Left ventricle myocardium inferior (tissue), 1 donor: Measurements from ENCODE around the gene ATG3. TPM values are rescaled to one million over a fixed set of nuclear protein-coding genes. Genes with fewer than 3 reads are reported as not detected.
"Not testable (repeated sequence)": the region's sequence is repeated elsewhere in the genome, so short reads cannot be mapped to it uniquely, and the experiment has no call there.

ENCODE experiments used
- DNase-seq: peaks from one replicate; pipeline ENCODE4 v3.0.0-alpha.2; 2020
- H3K27ac ChIP-seq: fragments of 200-600 bp; replicated peaks from 2 replicates; pipeline ENCODE4 v1.8.0; 2021
- H3K27me3 ChIP-seq: fragments of 200-600 bp; 2 replicates; pipeline ENCODE4 v1.8.0; 2021; ENCODE audit warnings: low read depth
- H3K36me3 ChIP-seq: fragments of 200-600 bp; 2 replicates; pipeline ENCODE4 v1.8.0; 2021
- H3K4me1 ChIP-seq: fragments of 200-600 bp; 2 replicates; pipeline ENCODE4 v1.8.0; 2021
- H3K4me3 ChIP-seq: fragments of 200-600 bp; 2 replicates; pipeline ENCODE4 v1.8.0; 2021; ENCODE audit warnings: mild to moderate bottlenecking, moderate library complexity
- H3K9me3 ChIP-seq: fragments of 200-600 bp; replicated peaks from 2 replicates; pipeline ENCODE4 v1.8.0; 2021
- CTCF ChIP-seq: fragments of 200-600 bp; IDR thresholded peaks from 2 replicates; pipeline ENCODE4 v1.8.0; 2021; ENCODE audit warnings: antibody characterized with exemption, mild to moderate bottlenecking, borderline replicate concordance
- intact Hi-C: fragments of 100-400 bp; cut with micrococcal nuclease; formaldehyde crosslinking; loops from one replicate; pipeline ENCODE4 v1.11.0; 2022
- total RNA-seq: library from RNA; stranded (reverse); fragmentation: NEBNext Ultra II Directional; extraction: Animal tissue kit (Norgen Biotek cat#: 25700); gene quantifications from one replicate; pipeline ENCODE4 v1.2.1, GENCODE V29; 2021
- donor health status: DM: no; HTN: yes; CAD: no; lungs with severe emphysema.

Gene ATG3
- total RNA-seq, 1 donor from 2014 or later, result 42.7 TPM

- Histone ChIP-seq H3K27ac (no peak overlapping the region), H3K36me3 (peaks cover 55% of the 10 kb centered on the region)
- no peak for TF ChIP-seq CTCF
Observed at GRCh38 chr3:112579697-112580096, 17.9 kb upstream of the ATG3 start.

GRCh38 chr3:112579232-112579631, 17.5 kb upstream of the ATG3 start:
- H3K4me1 ChIP-seq, result no peaks in the 10 kb centered on the region
- intact Hi-C loops, result no loop called here
- no peak overlapping the region for H3K27ac ChIP-seq
- H3K36me3 ChIP-seq, result peaks cover 55% of the 10 kb centered on the region
- no peaks in the 10 kb centered on the region for H3K9me3 ChIP-seq
- no peaks in the 10 kb centered on the region for H3K27me3 ChIP-seq
- H3K4me3 ChIP-seq, result no peak overlapping the region
- DNase-seq, result no peak
- TF ChIP-seq CTCF, result no peak

More at GRCh38 chr3:112579697-112580096, 17.9 kb upstream of the ATG3 start:
- no peaks in the 10 kb centered on the region for H3K27me3 ChIP-seq
- DNase-seq, result no peak
- H3K4me1 ChIP-seq, result no peaks in the 10 kb centered on the region
- no peaks in the 10 kb centered on the region for H3K9me3 ChIP-seq
- H3K4me3 ChIP-seq, result no peak overlapping the region
- intact Hi-C loops, result loop anchor here (10.0 kb wide), 1 partner anchor 395 kb away; the partner anchor contains the start of gene CD200R1

GRCh38 chr3:112572701-112573100, 10.9 kb upstream of the ATG3 start:
- H3K4me3 ChIP-seq, result no peak overlapping the region
- intact Hi-C loops, result no loop called here
- no peak overlapping the region for H3K27ac ChIP-seq
- TF ChIP-seq CTCF, result no peak
- H3K36me3 ChIP-seq, result peaks cover 65% of the 10 kb centered on the region
- no peaks in the 10 kb centered on the region for H3K27me3 ChIP-seq
- no peak for DNase-seq
- H3K4me1 ChIP-seq, result no peaks in the 10 kb centered on the region
- H3K9me3 ChIP-seq, result no peaks in the 10 kb centered on the region

GRCh38 chr3:112569265-112569664, 7.5 kb upstream of the ATG3 start:
- H3K36me3 ChIP-seq, result peaks cover 60% of the 10 kb centered on the region
- no peak overlapping the region for H3K27ac ChIP-seq
- no peaks in the 10 kb centered on the region for H3K9me3 ChIP-seq
- no peak for DNase-seq
- no peaks in the 10 kb centered on the region for H3K4me1 ChIP-seq
- intact Hi-C loops, result no loop called here
- no peaks in the 10 kb centered on the region for H3K27me3 ChIP-seq
- TF ChIP-seq CTCF, result no peak
- no peak overlapping the region for H3K4me3 ChIP-seq

- Histone ChIP-seq H3K36me3 (peaks cover 54% of the 10 kb centered on the region), H3K9me3 (no peaks in the 10 kb centered on the region), H3K4me1 (peaks cover under 1% of the 10 kb centered on the region), H3K4me3 (no peak overlapping the region), H3K27me3 (no peaks in the 10 kb centered on the region), H3K27ac (no peak overlapping the region)
- intact Hi-C loops, result no loop called here
- no peak for TF ChIP-seq CTCF
- DNase-seq, result no peak
Observed at GRCh38 chr3:112568642-112569041, 6.9 kb upstream of the ATG3 start.

GRCh38 chr3:112564940-112565305, 3.2 kb upstream of the ATG3 start:
- no peaks in the 10 kb centered on the region for H3K9me3 ChIP-seq
- intact Hi-C loops, result no loop called here
- no peak overlapping the region for H3K27ac ChIP-seq
- H3K27me3 ChIP-seq, result no peaks in the 10 kb centered on the region
- DNase-seq, result no peak
- H3K4me1 ChIP-seq, result peaks cover 32% of the 10 kb centered on the region
- H3K36me3 ChIP-seq, result peaks cover 20% of the 10 kb centered on the region
- H3K4me3 ChIP-seq, result no peak overlapping the region
- no peak for TF ChIP-seq CTCF

GRCh38 chr3:112564247-112564939, 2.6 kb upstream of the ATG3 start:
- DNase-seq, H3K27ac ChIP-seq, H3K27me3 ChIP-seq, intact Hi-C loops, H3K4me3 ChIP-seq, H3K9me3 ChIP-seq: not testable (repeated sequence)
- Histone ChIP-seq H3K36me3 (peaks cover 14% of the 10 kb centered on the region), H3K4me1 (peaks cover 37% of the 10 kb centered on the region)
